Measurements from ENCODE around the gene UNC5A.

Gene UNC5A

DNA sequence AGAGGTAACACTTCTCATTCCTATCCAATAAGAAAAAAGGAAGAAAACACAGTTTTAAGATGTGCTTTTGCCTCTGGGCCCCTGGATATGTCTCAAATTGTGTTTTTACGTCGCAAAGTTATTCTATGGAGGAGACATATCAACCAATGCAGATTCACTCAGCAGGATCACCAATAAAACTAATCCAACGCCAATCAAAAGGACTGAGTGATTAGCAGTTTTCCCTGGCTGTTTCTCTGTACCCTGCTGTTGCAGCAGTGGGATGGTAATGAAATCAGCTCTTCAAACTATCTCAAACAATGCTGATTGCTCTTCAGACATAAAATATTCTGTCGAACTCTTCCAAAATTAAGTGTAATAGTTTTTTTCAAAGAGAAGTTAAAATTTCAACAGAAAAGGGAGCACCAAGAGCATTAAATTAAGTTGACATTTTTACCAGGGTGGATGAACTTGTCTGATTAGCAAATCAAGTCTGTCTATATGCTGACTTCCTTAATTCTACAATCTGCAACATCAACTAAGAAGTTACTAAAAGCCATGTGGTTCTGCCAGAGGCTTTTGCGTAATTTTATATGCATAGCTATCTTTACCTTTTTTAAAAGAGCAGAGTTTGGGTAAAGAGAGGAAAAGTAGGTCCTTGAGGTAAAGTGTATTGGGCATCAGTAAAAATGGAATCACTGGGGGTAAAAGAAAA is 98.5 kb downstream of the UNC5A start:
- no CpG with 5 or more reads among the region's 5 CpGs for WGBS (ENCODE audit: insufficient coverage, insufficient read length)
- Histone ChIP-seq H3K4me3 (ENCODE audit: low read length) (no peak overlapping the region), H3K9me3 (ENCODE audit: control insufficient read depth, insufficient read depth, low read length) (no peaks in the 10 kb centered on the region), H3K27me3 (ENCODE audit: control insufficient read depth, insufficient read depth, low read length) (no peaks in the 10 kb centered on the region), H3K4me1 (ENCODE audit: control insufficient read depth, insufficient read depth, low read length) (no peaks in the 10 kb centered on the region), H3K36me3 (ENCODE audit: control insufficient read depth, insufficient read depth, low read length) (peaks cover 11% of the 10 kb centered on the region; the same call in 1 of the 2 replicates), H3K27ac (ENCODE audit: low read length) (no peak overlapping the region)
- DNase-seq (ENCODE audit: low read depth, low spot score): no peak

DNA sequence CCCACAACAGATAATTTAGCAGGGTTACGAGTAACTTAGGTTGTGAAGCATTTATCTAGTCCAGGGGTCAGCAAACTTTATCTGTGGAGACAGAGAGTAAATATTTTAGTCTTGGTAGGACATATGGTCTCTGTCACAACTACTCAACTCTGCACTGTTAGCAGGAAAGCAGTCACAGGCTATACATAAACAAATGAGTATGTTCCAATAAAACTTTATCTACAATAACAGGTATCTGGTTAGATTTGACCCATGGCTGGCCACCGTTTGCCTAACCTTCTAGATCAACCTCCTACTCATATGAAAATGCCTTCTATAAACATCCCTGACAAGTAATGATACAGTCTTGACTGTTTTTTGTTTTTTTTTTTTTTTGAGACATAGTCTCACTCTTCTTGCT is 101.8 kb downstream of the UNC5A start:
- no peak overlapping the region for H3K4me3 ChIP-seq (ENCODE audit: low read length)
- no peak for DNase-seq (ENCODE audit: low read depth, low spot score)
- WGBS (ENCODE audit: insufficient coverage, insufficient read length): no CpG with 5 or more reads among the region's 2 CpGs
- H3K27ac ChIP-seq (ENCODE audit: low read length): no peak overlapping the region
- H3K27me3 ChIP-seq (ENCODE audit: control insufficient read depth, insufficient read depth, low read length): no peaks in the 10 kb centered on the region
- H3K9me3 ChIP-seq (ENCODE audit: control insufficient read depth, insufficient read depth, low read length): no peaks in the 10 kb centered on the region
- no peaks in the 10 kb centered on the region for H3K4me1 ChIP-seq (ENCODE audit: control insufficient read depth, insufficient read depth, low read length)
- H3K36me3 ChIP-seq (ENCODE audit: control insufficient read depth, insufficient read depth, low read length): peaks cover 3% of the 10 kb centered on the region; the same call in 1 of the 2 replicates

DNA sequence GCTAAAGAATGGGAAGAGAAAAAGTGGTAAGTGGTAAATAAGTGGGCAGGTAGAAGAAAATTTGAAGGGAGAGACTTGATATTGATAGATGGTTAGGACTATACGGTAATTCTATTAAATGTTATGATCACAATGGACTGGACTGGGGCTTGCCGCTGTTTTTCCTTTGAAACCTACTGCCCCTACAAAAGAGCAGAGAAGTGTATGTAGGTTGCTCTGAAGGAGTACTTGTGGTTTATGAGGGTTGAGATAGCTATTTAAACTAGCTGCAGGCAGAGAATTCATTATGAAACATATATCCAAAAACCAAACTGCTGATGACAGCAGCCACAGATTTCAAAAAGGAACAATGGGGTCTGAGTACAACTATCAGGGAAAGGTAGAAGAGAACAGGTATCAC is 105.5 kb downstream of the UNC5A start:
- Histone ChIP-seq H3K9me3 (ENCODE audit: control insufficient read depth, insufficient read depth, low read length) (no peaks in the 10 kb centered on the region), H3K27me3 (ENCODE audit: control insufficient read depth, insufficient read depth, low read length) (no peaks in the 10 kb centered on the region), H3K27ac (ENCODE audit: low read length) (no peak overlapping the region), H3K4me3 (ENCODE audit: low read length) (no peak overlapping the region), H3K36me3 (ENCODE audit: control insufficient read depth, insufficient read depth, low read length) (no peaks in the 10 kb centered on the region), H3K4me1 (ENCODE audit: control insufficient read depth, insufficient read depth, low read length) (no peaks in the 10 kb centered on the region)
- WGBS (ENCODE audit: insufficient coverage, insufficient read length): no CpG with 5 or more reads among the region's 2 CpGs
- DNase-seq (ENCODE audit: low read depth, low spot score): no peak

DNA sequence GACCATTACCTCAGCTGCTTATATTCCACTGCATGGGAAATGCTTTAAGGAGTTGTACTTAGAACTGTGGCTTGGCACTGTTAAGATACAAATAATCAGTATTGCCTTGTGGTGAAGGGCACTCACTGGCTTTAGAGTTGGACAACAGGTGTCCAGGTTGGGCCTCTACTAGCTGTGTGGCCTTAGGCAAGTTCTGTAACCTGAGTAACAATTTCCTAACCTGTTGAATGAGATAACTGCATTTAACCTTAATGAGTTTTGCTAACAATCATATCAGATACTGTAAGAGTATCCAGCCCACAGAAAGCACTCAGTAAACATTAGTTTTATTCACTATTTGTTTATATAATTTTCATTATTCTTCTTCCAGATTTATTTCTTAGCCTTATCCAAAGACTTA is 106.0 kb downstream of the UNC5A start:
- DNase-seq (ENCODE audit: low read depth, low spot score): no peak
- Histone ChIP-seq H3K36me3 (ENCODE audit: control insufficient read depth, insufficient read depth, low read length) (no peaks in the 10 kb centered on the region), H3K27me3 (ENCODE audit: control insufficient read depth, insufficient read depth, low read length) (no peaks in the 10 kb centered on the region), H3K4me1 (ENCODE audit: control insufficient read depth, insufficient read depth, low read length) (no peaks in the 10 kb centered on the region), H3K27ac (ENCODE audit: low read length) (no peak overlapping the region), H3K9me3 (ENCODE audit: control insufficient read depth, insufficient read depth, low read length) (no peaks in the 10 kb centered on the region), H3K4me3 (ENCODE audit: low read length) (no peak overlapping the region)

DNA sequence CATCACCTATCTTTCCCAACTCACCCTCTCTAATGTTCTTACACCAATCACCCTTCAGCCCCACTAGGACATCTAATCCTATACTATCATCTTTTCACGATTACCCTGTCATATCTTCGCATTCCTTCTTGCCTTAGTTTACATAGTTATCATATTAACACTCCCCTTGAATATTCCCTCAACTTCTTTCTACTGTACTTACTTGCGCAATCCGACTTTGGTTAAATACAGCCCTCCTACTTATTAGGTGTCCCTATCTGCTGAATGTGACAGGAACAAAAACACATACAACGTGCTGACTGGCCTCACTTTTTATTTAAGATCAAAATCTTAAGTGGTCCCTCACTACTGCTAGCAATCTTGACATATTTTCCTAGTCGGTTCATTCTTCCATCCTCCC is 108.3 kb downstream of the UNC5A start:
- H3K4me1 ChIP-seq (ENCODE audit: control insufficient read depth, insufficient read depth, low read length): no peaks in the 10 kb centered on the region
- 100% methylated on average over 2 of the region's 6 CpGs for WGBS (ENCODE audit: insufficient coverage, insufficient read length)
- H3K27me3 ChIP-seq (ENCODE audit: control insufficient read depth, insufficient read depth, low read length): no peaks in the 10 kb centered on the region
- H3K9me3 ChIP-seq (ENCODE audit: control insufficient read depth, insufficient read depth, low read length): no peaks in the 10 kb centered on the region
- H3K4me3 ChIP-seq (ENCODE audit: low read length): no peak overlapping the region
- no peak overlapping the region for H3K27ac ChIP-seq (ENCODE audit: low read length)
- H3K36me3 ChIP-seq (ENCODE audit: control insufficient read depth, insufficient read depth, low read length): no peaks in the 10 kb centered on the region
- no peak for DNase-seq (ENCODE audit: low read depth, low spot score)

DNA sequence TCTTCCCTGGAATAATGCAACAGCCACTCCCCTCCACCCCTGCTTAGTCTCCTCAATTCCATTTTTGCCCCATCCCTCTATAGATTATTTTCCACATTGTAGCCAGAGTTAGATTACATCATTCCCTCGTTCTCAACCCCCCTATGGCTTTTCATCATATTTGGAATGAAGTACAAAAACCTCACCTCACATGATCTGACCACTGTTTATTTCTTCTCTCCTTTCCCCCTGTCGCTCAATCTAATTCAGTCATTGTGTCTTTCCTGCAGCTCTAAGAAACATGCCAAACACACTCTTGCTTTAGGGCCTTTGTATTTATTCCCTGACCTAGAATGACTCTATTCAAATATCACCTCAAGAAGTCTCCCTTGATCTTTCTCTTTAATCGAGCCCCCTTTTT is 111.4 kb downstream of the UNC5A start:
- H3K27me3 ChIP-seq (ENCODE audit: control insufficient read depth, insufficient read depth, low read length): no peaks in the 10 kb centered on the region
- no peak for DNase-seq (ENCODE audit: low read depth, low spot score)
- no CpG with 5 or more reads among the region's 3 CpGs for WGBS (ENCODE audit: insufficient coverage, insufficient read length)
- H3K4me1 ChIP-seq (ENCODE audit: control insufficient read depth, insufficient read depth, low read length): no peaks in the 10 kb centered on the region
- H3K27ac ChIP-seq (ENCODE audit: low read length): no peak overlapping the region
- no peaks in the 10 kb centered on the region for H3K9me3 ChIP-seq (ENCODE audit: control insufficient read depth, insufficient read depth, low read length)
- no peak overlapping the region for H3K4me3 ChIP-seq (ENCODE audit: low read length)
- no peaks in the 10 kb centered on the region for H3K36me3 ChIP-seq (ENCODE audit: control insufficient read depth, insufficient read depth, low read length)

DNA sequence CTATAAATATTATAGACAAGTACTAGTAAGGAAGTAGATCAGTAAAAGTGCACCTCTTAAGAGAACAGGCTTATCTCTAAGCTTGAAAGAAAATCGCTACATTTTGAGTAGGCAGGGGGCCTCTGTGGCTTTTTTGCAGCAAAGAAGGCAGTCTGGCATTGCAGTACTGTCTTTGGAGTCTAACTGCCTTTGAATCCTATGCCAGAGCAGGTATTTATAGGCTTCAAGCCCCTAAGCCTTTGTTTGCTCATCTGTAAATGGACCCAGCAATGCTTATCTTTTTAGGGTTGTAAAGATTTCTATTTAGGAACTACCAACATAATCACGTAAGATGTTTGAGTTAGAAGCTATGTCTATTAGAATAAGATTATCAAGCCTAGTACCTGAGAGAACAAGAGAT is 112.5 kb downstream of the UNC5A start:
- H3K27ac ChIP-seq (ENCODE audit: low read length): no peak overlapping the region
- WGBS (ENCODE audit: insufficient coverage, insufficient read length): no CpG with 5 or more reads among the region's 2 CpGs
- H3K27me3 ChIP-seq (ENCODE audit: control insufficient read depth, insufficient read depth, low read length): no peaks in the 10 kb centered on the region
- no peaks in the 10 kb centered on the region for H3K36me3 ChIP-seq (ENCODE audit: control insufficient read depth, insufficient read depth, low read length)
- no peak overlapping the region for H3K4me3 ChIP-seq (ENCODE audit: low read length)
- DNase-seq (ENCODE audit: low read depth, low spot score): no peak
- H3K9me3 ChIP-seq (ENCODE audit: control insufficient read depth, insufficient read depth, low read length): no peaks in the 10 kb centered on the region
- no peaks in the 10 kb centered on the region for H3K4me1 ChIP-seq (ENCODE audit: control insufficient read depth, insufficient read depth, low read length)

DNA sequence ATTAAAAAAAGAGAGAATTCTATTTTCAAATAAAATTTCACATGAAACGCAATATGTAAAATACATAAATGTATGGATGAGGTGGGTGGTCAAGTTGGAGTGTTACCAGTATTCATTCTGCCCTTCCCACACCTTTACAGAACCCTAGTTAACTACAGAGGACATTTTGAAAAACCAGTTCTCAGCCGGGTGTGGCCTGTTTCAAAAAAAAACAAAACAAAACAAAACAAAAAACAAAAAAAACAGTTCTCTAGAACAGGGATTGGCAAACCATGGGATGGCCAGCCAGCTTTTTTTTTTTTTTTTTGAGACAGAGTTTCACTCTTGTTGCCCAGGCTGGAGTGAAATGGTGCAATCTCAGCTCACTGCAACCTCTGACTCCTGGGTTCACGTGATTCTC is 117.2 kb downstream of the UNC5A start:
- Histone ChIP-seq H3K4me1 (ENCODE audit: control insufficient read depth, insufficient read depth, low read length) (no peaks in the 10 kb centered on the region), H3K27me3 (ENCODE audit: control insufficient read depth, insufficient read depth, low read length) (no peaks in the 10 kb centered on the region), H3K36me3 (ENCODE audit: control insufficient read depth, insufficient read depth, low read length) (peaks cover 2% of the 10 kb centered on the region; the same call in 1 of the 2 replicates), H3K27ac (ENCODE audit: low read length) (no peak overlapping the region), H3K9me3 (ENCODE audit: control insufficient read depth, insufficient read depth, low read length) (no peaks in the 10 kb centered on the region), H3K4me3 (ENCODE audit: low read length) (no peak overlapping the region)
- no CpG with 5 or more reads among the region's 3 CpGs for WGBS (ENCODE audit: insufficient coverage, insufficient read length)
- no peak for DNase-seq (ENCODE audit: low read depth, low spot score)

DNA sequence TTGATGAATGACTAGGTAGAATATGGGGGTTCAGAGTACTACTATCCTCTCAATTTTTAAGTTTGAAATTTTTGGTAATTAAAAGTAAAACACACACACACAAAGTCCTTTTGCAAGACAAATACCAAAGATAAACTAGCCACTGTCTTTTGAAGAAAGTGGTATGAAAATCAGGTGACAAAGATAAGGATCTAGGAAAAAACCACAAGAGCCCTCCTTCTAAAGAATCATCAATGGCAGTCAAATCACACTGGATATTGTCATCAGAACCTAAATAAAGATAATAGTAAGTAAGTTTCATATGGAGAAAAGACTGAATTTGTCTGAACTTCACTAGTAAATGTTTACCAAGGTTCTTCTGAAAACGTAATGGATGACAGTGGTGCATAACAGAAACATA is 119.3 kb downstream of the UNC5A start:
- Histone ChIP-seq H3K27me3 (ENCODE audit: control insufficient read depth, insufficient read depth, low read length) (no peaks in the 10 kb centered on the region), H3K4me1 (ENCODE audit: control insufficient read depth, insufficient read depth, low read length) (no peaks in the 10 kb centered on the region), H3K36me3 (ENCODE audit: control insufficient read depth, insufficient read depth, low read length) (peaks cover 2% of the 10 kb centered on the region; the same call in 1 of the 2 replicates), H3K27ac (ENCODE audit: low read length) (no peak overlapping the region), H3K9me3 (ENCODE audit: control insufficient read depth, insufficient read depth, low read length) (no peaks in the 10 kb centered on the region), H3K4me3 (ENCODE audit: low read length) (no peak overlapping the region)
- DNase-seq (ENCODE audit: low read depth, low spot score): no peak
- WGBS (ENCODE audit: insufficient coverage, insufficient read length): no CpG with 5 or more reads among the region's 1 CpG

Data from iPS DF 6.9 (cell line).